K562 (cell line): ENCODE data around the gene FBXO44. TPM values are rescaled to one million over a fixed set of nuclear protein-coding genes. Genes with fewer than 3 reads are reported as not detected.
A peak's percentile ranks its signal among the peaks of the same experiment; 100 is the strongest.

Experiments
- ATAC-seq: fragments of 200-7000 bp; cut with Tn5 transposase; 3 replicates; pipeline ENCODE4 v1.9.1; 2020; ENCODE audit warnings: moderate library complexity
- BruUV-seq: library from RNA; stranded (reverse); fragments of 400-500 nt; replicated peaks from 2 replicates; lab custom pipeline; 2021; lab: Mats Ljungman, UMichigan
- CTCF ChIA-PET: fragments of 300-600 bp; formaldehyde crosslinking; extraction: SDS; loops from one replicate; lab custom pipeline; 2021; ENCODE audit warnings: low intra/inter-chr PET ratio; lab: Yijun Ruan, JAX
- POLR2A ChIA-PET: fragments of 300-600, 350-650 bp; sonication (Branson Sonifier 250); formaldehyde crosslinking; extraction: SDS; loops from one replicate; lab custom pipeline; 2021; ENCODE audit warnings: antibody characterized with exemption, inconsistent platforms; lab: Yijun Ruan, JAX
- DNase-seq, 4 experiments: peaks; one replicate each; pipeline versions ENCODE4 v3.0.0 to v3.0.0-alpha.2; 2011 to 2018; ENCODE audit warnings: low spot score in 3 of 4, mixed read lengths in 3 of 4; ENCODE audit errors: extremely low read depth in 1 of 4
- FAIRE-seq: peaks from 2 replicates; lab custom pipeline; 2011; peaks lifted over from hg19 to GRCh38; lab: Jason Lieb, UNC
- H2AFZ ChIP-seq: 2 replicates; pipeline ENCODE4 v1.6.0; 2011; ENCODE audit warnings: low read depth, low read length, control low read depth, inconsistent platforms
- H3K27ac ChIP-seq: fragments of 200-600 bp; 3 replicates; pipeline ENCODE4 v1.8.0; 2011; ENCODE audit warnings: low read depth, mild to moderate bottlenecking, control low read depth, inconsistent platforms, low read length, moderate library complexity, mixed read lengths; ENCODE audit errors: extremely low read depth
- H3K27me3 ChIP-seq, 2 experiments: fragments of 300-600 bp in 1 of 2; 2 replicates in 1 of 2; 3 replicates in 1 of 2; pipeline versions ENCODE4 v1.6.0 to v1.8.0; 2011; ENCODE audit warnings: inconsistent platforms in 2 of 2, low read length in 2 of 2, mild to moderate bottlenecking in 1 of 2, mixed read lengths in 1 of 2, moderate library complexity in 1 of 2; ENCODE audit not compliant: control insufficient read depth in 2 of 2, insufficient read depth in 2 of 2
- H3K36me3 ChIP-seq: fragments of 300-600 bp; 3 replicates; pipeline ENCODE4 v1.8.0; 2011; ENCODE audit warnings: mild to moderate bottlenecking, low read length, inconsistent platforms; ENCODE audit not compliant: control insufficient read depth, insufficient read depth
- H3K4me1 ChIP-seq, 2 experiments: fragments of 200-600 bp in 1 of 2; replicated peaks in 1 of 2; 2 replicates in 1 of 2; 3 replicates in 1 of 2; pipeline versions ENCODE4 v1.5.1 to v1.8.0; 2011; ENCODE audit warnings: inconsistent platforms in 2 of 2, low read length in 2 of 2, mild to moderate bottlenecking in 1 of 2, mixed read lengths in 1 of 2, moderate library complexity in 1 of 2; ENCODE audit not compliant: control insufficient read depth in 2 of 2, insufficient read depth in 2 of 2
- H3K4me2 ChIP-seq: 2 replicates; pipeline ENCODE4 v1.6.1; 2011; ENCODE audit warnings: low read length, control low read depth, inconsistent platforms, mixed read lengths; ENCODE audit not compliant: insufficient read depth
- H3K4me3 ChIP-seq: fragments of 200-600 bp; sonication (generic), shearing (Covaris generic); 2 replicates; pipeline ENCODE4 v1.5.1; 2016; ENCODE audit warnings: control low read depth, inconsistent platforms
- H3K79me2 ChIP-seq: fragments of 200-600 bp; 3 replicates; pipeline ENCODE4 v1.8.0; 2011; ENCODE audit warnings: low read length, inconsistent platforms; ENCODE audit not compliant: control insufficient read depth, insufficient read depth
- H3K9ac ChIP-seq, 2 experiments: 2 replicates each; pipeline versions ENCODE4 v1.6.0 to v1.6.1; 2011; ENCODE audit warnings: low read depth in 2 of 2, low read length in 2 of 2, control low read depth in 1 of 2, inconsistent platforms in 1 of 2, mild to moderate bottlenecking in 1 of 2, mixed read lengths in 1 of 2; ENCODE audit not compliant: insufficient read depth in 1 of 2
- H3K9me1 ChIP-seq: one replicate; pipeline ENCODE4 v1.6.0; 2011; ENCODE audit warnings: inconsistent platforms, mild to moderate bottlenecking, low read length, moderate library complexity; ENCODE audit not compliant: control insufficient read depth, insufficient read depth
- H3K9me3 ChIP-seq: replicated peaks from 2 replicates; pipeline ENCODE4 v1.5.1; 2011; ENCODE audit warnings: low read depth, low read length, inconsistent platforms; ENCODE audit not compliant: control insufficient read depth, insufficient read depth
- H4K20me1 ChIP-seq: replicated peaks from 2 replicates; pipeline ENCODE4 v1.6.1; 2011; ENCODE audit warnings: low read length, inconsistent platforms, mixed read lengths; ENCODE audit not compliant: control insufficient read depth, insufficient read depth
- JUND ChIP-seq, 2 experiments: IDR thresholded peaks; 2 replicates in 1 of 2; 3 replicates in 1 of 2; pipeline ENCODE4 v1.6.1; 2011; ENCODE audit warnings: borderline replicate concordance in 2 of 2, low read depth in 2 of 2, low read length in 2 of 2, improper control_type of control experiment in 1 of 2, missing biosample characterization in 1 of 2, missing genetic modification characterization in 1 of 2, missing genetic modification reagents in 1 of 2
- PBX2 ChIP-seq, 2 experiments: IDR thresholded peaks in 1 of 2; conservative IDR thresholded peaks in 1 of 2; 2 replicates each; pipeline ENCODE4 v1.6.1; 2016; ENCODE audit warnings: low read depth in 2 of 2, mild to moderate bottlenecking in 1 of 2, missing compliant biosample characterization in 1 of 2, missing genetic modification characterization in 1 of 2, moderate library complexity in 1 of 2
- PKNOX1 ChIP-seq: fragments of 450-650 bp; IDR thresholded peaks from 2 replicates; pipeline ENCODE4 v1.6.1; 2016
- SIN3A ChIP-seq, 2 experiments: fragments of 150-350 bp in 1 of 2; IDR thresholded peaks; 2 replicates each; pipeline ENCODE4 v1.6.1; 2011 to 2016; ENCODE audit warnings: borderline replicate concordance in 2 of 2, low read depth in 2 of 2, low read length in 2 of 2, mild to moderate bottlenecking in 2 of 2, moderate library complexity in 2 of 2; ENCODE audit not compliant: control insufficient read depth in 1 of 2
- WGBS: fragments of 100-300 bp; shearing (Covaris generic); methylation state at CpG from one replicate; pipeline ENCODE4 v1.1.6; 2016; ENCODE audit warnings: low coverage, mixed read lengths; ENCODE audit not compliant: insufficient coverage; ENCODE audit errors: missing lambda C conversion rate; 5-methylcytosine and 5-hydroxymethylcytosine counted together
- in situ Hi-C: fragments of 300-500 bp; cut with MboI; formaldehyde crosslinking; loops from 4 replicates; pipeline ENCODE4 v1.15.0; 2018; ENCODE audit warnings: inconsistent platforms, mixed read lengths
- intact Hi-C: fragments of 100-400 bp; cut with micrococcal nuclease; formaldehyde crosslinking; loops from 2 replicates; pipeline ENCODE4 v1.14.2; 2022
- polyA plus RNA-seq, 8 experiments: library from polyadenylated mRNA; depleted of rRNA in 4 of 8; stranded (reverse) in 5 of 8; unstranded in 3 of 8; fragments of >200 nt; fragmentation: Nextera tagmentation in 2 of 8; fragmentation: Illumina TruSeq in 1 of 8; extraction: Ambion mirVana in 2 of 8; extraction: Trizol in 1 of 8; gene quantifications; 2 replicates each; pipeline versions ENCODE4 v1.2.1 to v1.2.3, GENCODE V29; 2011 to 2014; ENCODE audit warnings: inconsistent platforms in 1 of 8, missing spikeins in 1 of 8
- total RNA-seq, 7 experiments: library from RNA; depleted of rRNA in 6 of 7; stranded (reverse); fragments of >200 nt in 6 of 7; fragmentation: Illumina TruSeq in 2 of 7; extraction: Trizol in 2 of 7; gene quantifications; 2 replicates each; pipeline versions ENCODE4 v1.2.1 to v1.2.3, GENCODE V29; 2011 to 2021; ENCODE audit warnings: low replicate concordance in 1 of 7

The FBXO44 gene
- total and polyA plus RNA-seq, 9 of the 15 experiments (the other 6 are each of a cell fraction or from before 2014, with no cell fraction given): 0.69 to 20.9 (median 6.7) TPM

GRCh38 chr1:11704194-11704529, 49.5 kb downstream of the FBXO44 start:
- no peak overlapping the region for H3K27ac ChIP-seq
- no TSS peak for BruUV-seq
- H3K9ac ChIP-seq: peak overlapping the region in 1 of 2 experiments; percentile 80; a peak in 2 of 4 replicates
- ChIA-PET CTCF (no interaction called here), POLR2A (interaction anchor here (0.8 to 1.6 kb wide), 2 partner anchors 11 to 22 kb away, joined by 3 to 6 read pairs; no protein-coding TSS in a partner anchor)
- H3K4me1 ChIP-seq: peaks cover 25 to 58% of the 10 kb centered on the region in 2 experiments
- no peaks in the 10 kb centered on the region for H3K36me3 ChIP-seq
- DNase-seq (no peak), FAIRE-seq (no peak), ATAC-seq (no peak)
- in situ Hi-C loops: no loop called here
- intact Hi-C loops: no loop called here
- 40% methylated on average over 11 of the region's 11 CpGs for WGBS
- H3K4me2 ChIP-seq: no peak overlapping the region
- peak overlapping the region; percentile 29 for H2AFZ ChIP-seq
- TF ChIP-seq PBX2 (CRISPR knock-in tag; IDR thresholded peaks at IDR 0.05; ENCODE audit: low read depth): peak; percentile 54; the same call in 1 of the 2 replicates
- TF ChIP-seq PBX2 (tag; conservative IDR thresholded peaks at IDR 0.05; ENCODE audit: low read depth): no peak; the same call in 1 of the 2 replicates
- TF ChIP-seq SIN3A (IDR thresholded peaks at IDR 0.05; ENCODE audit: borderline replicate concordance in 2 of 2, control insufficient read depth in 1 of 2, low read depth in 2 of 2, low read length in 2 of 2): no peak
- TF ChIP-seq JUND (IDR thresholded peaks at IDR 0.05; ENCODE audit: borderline replicate concordance, low read depth, low read length): no peak
- no peak for TF ChIP-seq JUND (tag; IDR thresholded peaks at IDR 0.05; ENCODE audit: borderline replicate concordance, low read depth, low read length)
- TF ChIP-seq PKNOX1: peak; percentile 94
- H4K20me1 ChIP-seq: no peaks in the 10 kb centered on the region
- H3K9me3 ChIP-seq: no peaks in the 10 kb centered on the region
- H3K27me3 ChIP-seq: peaks cover 2 to 16% of the 10 kb centered on the region in 2 experiments; a peak in 3 of 5 replicates
- H3K79me2 ChIP-seq: no peaks in the 10 kb centered on the region
- no peak overlapping the region for H3K4me3 ChIP-seq
- H3K9me1 ChIP-seq: no peaks in the 10 kb centered on the region
